Inferior parietal cortex (tissue), 1 donor: Measurements from ENCODE around the gene NUCKS1.

Source experiments
- DNase-seq: peaks from one replicate; pipeline ENCODE4 v3.0.0-alpha.2; 2016; ENCODE audit errors: extremely low spot score

The NUCKS1 gene

DNA sequence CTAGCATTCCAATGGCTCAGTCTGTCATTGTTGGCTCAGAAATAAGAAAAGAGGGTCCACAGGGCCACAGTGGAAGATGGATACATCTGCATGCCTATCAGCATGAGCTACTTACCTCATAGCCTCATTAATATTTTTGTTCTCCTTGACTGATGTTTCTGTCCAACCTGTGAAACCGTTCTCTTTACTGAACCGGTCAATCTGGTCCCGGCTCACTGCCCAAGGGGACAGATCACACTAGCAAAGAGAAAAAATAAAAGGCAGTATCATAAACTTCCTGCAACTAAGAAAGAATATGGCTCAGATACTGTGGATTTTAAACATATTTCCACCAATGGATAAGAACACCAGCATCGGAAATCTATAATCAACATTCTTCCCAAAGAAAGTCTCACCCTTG lies 20.6 kb upstream of the NUCKS1 start:
- DNase-seq: no peak

- no peak for DNase-seq
These were observed 19.8 kb upstream of the NUCKS1 start for GRCh38 chr1:205769641-205770365.

GRCh38 chr1:205767248-205767647 lies 17.3 kb upstream of the NUCKS1 start:
- no peak for DNase-seq

DNA sequence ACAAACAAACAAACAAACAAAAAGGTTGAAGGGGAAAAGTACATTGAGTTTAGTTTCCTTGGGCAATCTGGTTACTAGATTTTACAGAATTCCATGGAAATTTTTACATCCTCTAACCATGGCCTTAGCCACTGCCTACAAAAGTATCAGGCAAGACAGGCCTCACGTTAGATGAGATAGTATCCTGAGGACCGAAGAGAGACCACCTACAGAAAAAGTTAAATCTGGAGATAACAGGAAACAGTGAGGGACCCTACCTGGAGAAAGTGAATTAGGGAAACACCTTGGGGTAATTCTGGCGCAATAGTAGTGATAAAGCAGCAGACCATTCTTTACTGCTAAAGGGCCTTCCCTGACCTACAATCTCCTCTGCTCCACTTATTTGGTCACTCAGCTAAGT lies 16.6 kb upstream of the NUCKS1 start:
- DNase-seq: no peak

- DNase-seq: no peak
These were observed 16.1 kb upstream of the NUCKS1 start for GRCh38 chr1:205766038-205766437.

GRCh38 chr1:205764578-205764977 lies 14.6 kb upstream of the NUCKS1 start:
- no peak for DNase-seq

DNA sequence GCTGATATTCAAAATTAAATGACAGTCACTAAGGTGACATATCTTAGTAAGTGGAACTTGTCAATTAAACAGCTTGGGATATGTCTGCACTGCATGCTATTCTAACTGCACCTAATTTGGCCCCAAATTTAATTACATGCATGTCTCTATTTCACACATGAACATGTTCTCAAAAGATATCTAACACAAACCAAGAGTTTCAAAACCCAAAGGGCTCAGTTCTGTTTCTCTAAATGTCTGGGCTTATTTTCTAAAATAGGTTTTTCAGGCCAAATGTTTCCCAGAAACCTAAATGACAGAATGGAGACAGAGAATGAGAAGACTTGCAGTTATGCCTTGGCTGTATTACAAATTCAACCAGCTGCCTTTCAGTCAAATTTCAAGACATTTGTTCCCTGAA lies 14.0 kb upstream of the NUCKS1 start:
- DNase-seq: no peak

DNA sequence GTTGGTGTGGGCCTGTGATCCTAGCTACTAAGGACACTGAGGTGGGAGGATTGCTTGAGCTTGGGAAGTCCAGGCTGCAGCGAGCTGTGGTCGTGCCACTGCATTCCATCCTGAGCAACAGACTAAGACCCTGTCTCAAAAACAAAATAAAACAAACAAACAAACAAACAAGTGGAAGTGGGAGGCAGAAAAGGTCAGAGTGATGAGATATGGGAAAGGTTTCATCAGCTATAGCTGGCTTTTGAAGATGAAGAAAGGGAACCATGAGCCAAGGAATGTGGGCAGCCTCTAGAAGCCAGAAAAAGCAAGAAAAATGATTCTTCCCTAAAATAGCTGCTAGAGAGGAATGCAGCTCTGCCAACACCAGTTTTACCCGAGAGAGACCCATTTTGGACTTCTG lies 10.6 kb upstream of the NUCKS1 start:
- no peak for DNase-seq

DNA sequence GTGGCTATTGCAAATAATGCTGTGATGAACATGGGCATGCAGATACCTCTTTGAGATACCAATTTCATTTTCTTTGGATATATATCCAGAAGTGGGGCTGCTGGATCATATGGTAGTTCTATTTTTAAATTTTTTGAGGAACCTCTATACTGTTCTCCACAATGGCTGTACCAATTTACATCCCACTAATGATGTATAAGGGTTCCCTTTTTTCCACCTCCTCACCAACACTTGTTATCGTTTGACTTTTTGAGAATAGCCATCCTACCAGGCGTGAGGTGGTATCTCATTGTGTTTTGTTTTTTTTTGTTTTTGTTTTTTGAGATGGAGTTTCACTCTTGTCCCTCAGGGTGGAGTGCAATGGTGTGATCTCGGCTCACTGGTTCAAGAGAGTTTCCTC lies 6.6 kb upstream of the NUCKS1 start:
- DNase-seq: no peak

DNA sequence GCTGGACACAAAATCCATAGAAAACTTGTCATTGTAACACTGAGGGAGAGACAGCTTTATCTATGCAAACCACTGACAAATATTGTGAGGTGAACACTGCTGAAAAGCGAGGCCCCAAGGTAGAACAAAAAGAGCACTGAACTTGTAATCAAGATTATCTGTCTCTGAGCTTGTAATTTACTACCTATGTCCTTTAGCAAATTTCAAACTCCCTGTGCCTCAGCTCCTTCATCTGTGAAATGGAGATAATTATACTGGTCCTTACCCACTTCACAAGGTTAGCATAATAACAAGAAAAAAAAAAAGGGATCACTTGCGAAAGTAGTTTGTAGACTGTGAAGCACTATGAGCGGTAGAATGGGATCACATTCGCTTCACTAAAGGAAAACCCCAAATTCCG lies 4.9 kb upstream of the NUCKS1 start:
- DNase-seq: no peak

GRCh38 chr1:205751036-205751651 lies 1.2 kb upstream of the NUCKS1 start:
- DNase-seq: no peak

DNA sequence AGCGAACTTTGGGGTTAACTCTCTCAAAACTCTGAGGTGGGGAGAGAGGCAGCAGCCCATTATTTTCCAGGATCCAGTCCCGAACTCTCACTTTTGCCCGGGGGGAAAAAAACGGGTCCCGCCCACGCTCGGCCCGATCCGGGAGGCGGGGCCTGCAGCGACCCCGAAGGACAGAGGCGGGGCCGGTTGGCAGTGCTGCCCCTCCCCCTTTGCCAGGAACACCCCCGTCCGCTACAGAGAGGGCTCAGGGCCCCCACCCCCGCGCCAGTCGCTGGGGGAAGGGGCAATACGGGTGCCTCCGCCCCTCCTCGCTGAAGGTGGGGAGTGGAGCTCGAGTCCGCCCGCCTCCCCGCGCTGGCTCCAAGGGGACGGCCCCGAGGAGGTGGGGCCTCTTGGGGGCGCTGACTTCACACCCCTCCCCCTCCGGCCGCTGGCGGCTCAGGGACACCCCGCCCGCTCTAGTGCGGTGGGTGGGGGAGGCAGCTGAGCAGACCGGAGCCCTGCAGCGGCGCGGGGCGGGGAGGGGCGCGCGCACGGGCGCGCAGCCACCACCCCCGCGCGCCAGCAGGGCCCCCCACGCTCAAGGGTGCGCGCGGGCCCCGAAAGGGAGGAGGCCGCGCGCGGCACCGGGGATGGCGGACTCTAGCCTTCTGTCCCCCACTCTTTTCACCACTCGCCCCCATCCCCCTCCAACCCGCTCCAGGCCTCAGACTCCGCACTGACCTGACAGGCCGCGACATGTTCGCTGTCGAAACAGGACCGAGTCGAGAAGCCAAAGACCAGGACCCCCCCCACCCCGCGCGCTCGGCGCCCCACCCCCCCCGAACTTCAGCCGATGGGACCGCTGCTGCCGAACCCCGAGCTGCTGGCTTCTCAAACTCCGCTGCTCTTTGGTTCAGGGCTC lies 496 bp downstream of the NUCKS1 start:
- peak; percentile 89 for DNase-seq

DNA sequence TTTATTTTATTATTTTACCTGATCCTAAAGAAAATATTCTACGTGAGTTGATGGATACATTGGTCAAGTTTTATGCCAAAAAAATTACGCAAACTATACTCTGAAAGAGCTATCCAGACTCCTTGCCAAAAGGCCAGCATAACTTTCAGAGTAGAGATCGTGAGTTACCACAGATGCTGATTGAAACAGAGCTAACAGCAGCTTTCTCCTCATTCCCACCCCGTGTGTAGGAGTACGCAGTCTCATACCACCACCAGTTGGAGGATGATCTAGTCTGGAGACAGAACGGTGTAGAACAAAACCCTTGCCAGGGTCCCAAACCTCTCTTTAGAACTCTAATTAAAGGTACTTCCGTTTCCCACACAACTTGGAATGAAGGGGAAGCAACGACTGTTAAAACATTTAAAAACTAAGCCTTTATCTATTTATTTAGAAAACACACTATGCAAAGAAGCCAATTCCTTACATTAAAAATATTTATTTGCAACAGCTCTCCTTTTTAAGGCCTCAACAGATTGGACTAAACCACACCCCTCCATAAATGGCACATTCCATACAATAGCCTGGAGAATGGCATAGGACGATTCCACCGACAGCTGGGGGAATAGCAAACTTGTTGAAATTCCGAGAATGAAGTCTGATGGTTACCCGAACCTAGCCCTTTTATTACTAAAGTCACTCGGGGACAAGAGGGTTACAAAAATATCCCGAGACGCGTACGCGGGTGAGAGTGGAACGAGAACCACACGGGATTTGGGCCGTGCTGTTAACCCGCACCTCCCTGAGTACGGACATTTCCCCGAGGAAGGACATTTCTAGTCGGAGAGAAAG lies 1.4 kb downstream of the NUCKS1 start:
- peak; percentile 32 for DNase-seq

DNA sequence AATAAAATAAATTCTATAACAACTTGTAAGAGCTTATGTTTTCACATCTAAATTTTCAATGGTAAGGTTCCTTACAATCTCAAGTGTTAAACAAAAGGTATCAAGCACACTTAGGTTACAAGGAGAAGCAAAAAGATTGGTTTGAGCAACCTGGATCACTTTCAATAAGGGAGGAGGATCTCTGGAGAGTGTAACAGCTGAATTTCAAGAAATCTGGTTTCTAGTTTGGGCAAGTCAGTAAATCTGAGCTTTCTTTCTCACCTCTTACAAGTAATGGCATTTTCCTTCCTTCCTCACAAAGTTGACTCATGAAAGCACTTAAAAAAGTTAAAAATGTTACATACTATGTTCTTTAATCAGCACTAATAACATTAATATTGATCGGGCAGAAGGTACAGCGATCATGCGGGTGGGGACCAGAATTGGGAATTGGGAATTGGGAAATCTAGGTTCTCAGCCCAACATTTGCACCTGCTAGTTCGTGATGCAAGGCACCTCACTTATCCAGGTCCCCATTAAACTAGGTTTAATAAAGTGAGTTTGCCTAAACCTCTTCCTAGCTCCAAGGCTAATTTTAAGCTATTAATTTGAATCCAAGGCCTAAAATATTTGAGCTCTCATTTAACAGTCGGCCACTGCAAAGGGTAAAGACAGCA lies 3.1 kb downstream of the NUCKS1 start:
- DNase-seq: no peak

DNA sequence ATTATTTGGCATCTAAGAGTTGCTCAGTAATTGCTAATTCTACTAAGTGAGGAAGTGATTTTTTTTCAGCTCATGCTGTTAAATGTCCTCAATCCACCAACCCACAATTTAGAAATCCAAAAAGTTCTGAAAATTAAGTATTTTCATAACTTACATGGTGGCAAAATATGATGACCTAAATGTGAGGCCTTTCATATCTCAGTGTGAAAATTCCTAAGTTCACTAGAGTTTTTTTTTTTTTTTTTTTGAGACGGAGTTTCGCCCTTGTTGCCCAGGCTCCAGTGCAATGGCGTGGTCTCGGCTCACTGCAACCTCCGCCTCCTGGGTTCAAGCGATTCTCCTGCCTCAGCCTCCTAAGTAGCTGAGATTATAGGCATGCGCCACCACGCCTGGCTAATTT lies 5.6 kb downstream of the NUCKS1 start:
- no peak for DNase-seq

DNA sequence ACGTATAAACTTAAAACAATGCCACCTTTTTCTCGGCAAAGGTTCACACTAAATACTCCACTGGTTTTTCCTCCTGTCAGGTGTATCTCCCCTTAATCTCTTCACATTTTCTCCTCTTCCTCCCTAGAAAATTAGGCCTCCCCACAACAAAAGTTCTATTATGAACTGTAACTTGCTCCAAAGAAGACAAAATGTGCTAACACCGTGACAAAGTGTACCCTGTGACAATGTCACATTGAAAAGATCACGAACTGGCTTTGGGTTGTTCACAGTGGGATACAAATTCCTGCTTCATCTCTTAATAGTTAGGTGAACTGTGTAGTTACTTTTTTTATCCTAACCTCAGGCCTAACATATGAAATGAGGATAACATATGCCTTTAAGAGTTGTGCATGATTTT lies 6.0 kb downstream of the NUCKS1 start:
- DNase-seq: no peak

DNA sequence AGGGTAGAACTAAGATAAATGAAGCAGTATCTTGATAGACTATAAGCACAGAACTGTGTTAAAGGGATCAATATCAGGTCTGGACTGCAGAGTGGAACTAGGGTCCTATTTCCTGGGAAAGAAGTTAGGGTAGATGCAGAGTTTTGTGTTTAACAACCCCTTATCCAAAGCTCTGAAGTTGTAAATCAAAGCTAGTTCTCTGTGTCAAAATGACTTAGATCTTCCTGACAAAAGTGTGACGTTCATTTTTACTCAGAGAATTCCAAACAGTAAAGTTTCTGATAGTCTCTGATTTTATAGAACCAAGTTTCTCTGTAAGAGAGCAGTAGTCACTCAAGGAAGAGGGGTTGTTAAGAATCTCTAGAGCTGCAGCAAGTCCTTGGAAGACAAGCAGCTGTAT lies 8.3 kb downstream of the NUCKS1 start:
- DNase-seq: no peak

- DNase-seq: no peak
These were observed 10.4 kb downstream of the NUCKS1 start for GRCh38 chr1:205739348-205740160.

GRCh38 chr1:205735218-205735617 lies 14.8 kb downstream of the NUCKS1 start:
- no peak for DNase-seq

DNA sequence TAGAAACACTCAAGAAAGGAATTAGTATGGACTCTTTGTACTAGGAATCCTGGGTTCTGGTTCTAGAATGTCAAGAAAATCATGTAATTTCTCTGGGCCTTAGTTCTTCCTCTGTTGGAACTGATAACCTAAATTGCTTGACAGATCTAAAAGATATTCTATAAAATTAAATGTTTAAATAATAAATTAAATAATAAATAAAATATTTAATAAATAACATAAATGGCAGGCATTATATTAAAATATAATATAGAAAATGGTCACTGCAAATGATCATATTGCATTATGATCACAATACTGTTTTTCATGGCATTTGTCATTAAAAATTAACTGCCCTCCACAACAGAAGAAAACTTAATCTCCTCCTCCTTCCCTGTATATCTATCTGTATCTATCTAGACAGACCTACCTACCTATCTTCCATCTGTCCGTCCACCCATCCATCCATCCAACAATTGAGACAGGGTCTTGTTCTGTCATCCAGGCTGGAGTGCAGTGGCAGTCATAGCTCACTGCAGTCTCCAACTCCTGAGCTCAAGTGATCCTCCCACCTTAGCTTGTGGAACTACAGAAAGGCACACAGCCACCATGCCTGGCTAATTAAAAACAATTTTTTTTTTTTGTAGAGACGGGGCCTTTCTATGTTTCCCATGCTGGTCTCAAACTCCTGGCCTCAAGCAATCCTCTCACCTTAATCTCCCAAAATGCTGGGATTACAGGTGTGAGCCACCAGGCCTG lies 16.4 kb downstream of the NUCKS1 start:
- no peak for DNase-seq
